ENCODE results near the gene PAK5.

GRCh38 chr20:9809271-9809670 is 29.6 kb downstream of the PAK5 start:
- TF ChIP-seq, protein P1, sequence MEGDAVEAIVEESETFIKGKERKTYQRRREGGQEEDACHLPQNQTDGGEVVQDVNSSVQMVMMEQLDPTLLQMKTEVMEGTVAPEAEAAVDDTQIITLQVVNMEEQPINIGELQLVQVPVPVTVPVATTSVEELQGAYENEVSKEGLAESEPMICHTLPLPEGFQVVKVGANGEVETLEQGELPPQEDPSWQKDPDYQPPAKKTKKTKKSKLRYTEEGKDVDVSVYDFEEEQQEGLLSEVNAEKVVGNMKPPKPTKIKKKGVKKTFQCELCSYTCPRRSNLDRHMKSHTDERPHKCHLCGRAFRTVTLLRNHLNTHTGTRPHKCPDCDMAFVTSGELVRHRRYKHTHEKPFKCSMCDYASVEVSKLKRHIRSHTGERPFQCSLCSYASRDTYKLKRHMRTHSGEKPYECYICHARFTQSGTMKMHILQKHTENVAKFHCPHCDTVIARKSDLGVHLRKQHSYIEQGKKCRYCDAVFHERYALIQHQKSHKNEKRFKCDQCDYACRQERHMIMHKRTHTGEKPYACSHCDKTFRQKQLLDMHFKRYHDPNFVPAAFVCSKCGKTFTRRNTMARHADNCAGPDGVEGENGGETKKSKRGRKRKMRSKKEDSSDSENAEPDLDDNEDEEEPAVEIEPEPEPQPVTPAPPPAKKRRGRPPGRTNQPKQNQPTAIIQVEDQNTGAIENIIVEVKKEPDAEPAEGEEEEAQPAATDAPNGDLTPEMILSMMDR (IDR thresholded peaks at IDR 0.05) = no peak
- TF ChIP-seq POLR2A (IDR thresholded peaks at IDR 0.05) = no peak
